H1 (cell line): ENCODE results near the gene TGFA. TPM values are rescaled to one million over a fixed set of nuclear protein-coding genes. Genes with fewer than 3 reads are reported as not detected.

ENCODE experiments used
- CTCF ChIA-PET: fragments of 300-600 bp; sonication (Branson Sonifier 250); formaldehyde crosslinking; loops from one replicate; lab custom pipeline; 2021; ENCODE audit not compliant: partially characterized antibody; lab: Charles Lee
- POLR2A ChIA-PET: fragments of 300-600 bp; sonication (Branson Sonifier 250); formaldehyde crosslinking; loops from one replicate; lab custom pipeline; 2021; ENCODE audit warnings: inconsistent platforms; ENCODE audit not compliant: partially characterized antibody; lab: Charles Lee
- DNase-seq, 2 experiments: peaks; one replicate each; pipeline versions ENCODE4 v3.0.0 to v3.0.0-alpha.2; 2010 to 2022; ENCODE audit warnings: low spot score in 2 of 2, low read depth in 1 of 2, mixed read lengths in 1 of 2
- FAIRE-seq: peaks from 2 replicates; lab custom pipeline; 2011; peaks lifted over from hg19 to GRCh38; lab: Jason Lieb, UNC
- H2AFZ ChIP-seq: 2 replicates; pipeline ENCODE4 v1.8.1; 2012; ENCODE audit warnings: low read length, inconsistent platforms
- H2AK5ac ChIP-seq: 2 replicates; pipeline ENCODE4 v1.6.1; 2013; ENCODE audit warnings: low read depth, low read length
- H2BK120ac ChIP-seq: replicated peaks from 2 replicates; pipeline ENCODE3; 2013; ENCODE audit warnings: low read depth, low read length, inconsistent platforms
- H2BK12ac ChIP-seq: 2 replicates; pipeline ENCODE4 v1.6.1; 2013; ENCODE audit warnings: low read depth, low read length
- H2BK15ac ChIP-seq: 2 replicates; pipeline ENCODE4 v1.6.1; 2013; ENCODE audit warnings: low read length
- H2BK20ac ChIP-seq: 2 replicates; pipeline ENCODE4 v1.6.1; 2013; ENCODE audit warnings: low read length
- H2BK5ac ChIP-seq: 2 replicates; pipeline ENCODE4 v1.6.1; 2013; ENCODE audit warnings: low read depth, low read length
- H3K14ac ChIP-seq: 2 replicates; pipeline ENCODE4 v1.6.1; 2013; ENCODE audit warnings: inconsistent platforms; ENCODE audit not compliant: insufficient read length
- H3K18ac ChIP-seq: 2 replicates; pipeline ENCODE4 v1.6.1; 2013; ENCODE audit warnings: low read length; ENCODE audit errors: extremely low read depth
- H3K23ac ChIP-seq: 2 replicates; pipeline ENCODE4 v1.6.1; 2013; ENCODE audit warnings: inconsistent platforms; ENCODE audit not compliant: insufficient read length
- H3K23me2 ChIP-seq: 2 replicates; pipeline ENCODE4 v1.6.1; 2013; ENCODE audit warnings: low read depth, low read length
- H3K27ac ChIP-seq: 2 replicates; pipeline ENCODE4 v1.6.1; 2011; ENCODE audit warnings: low read depth, low read length, inconsistent platforms
- H3K27me3 ChIP-seq, 4 experiments: replicated peaks in 1 of 4; 1 replicate in 1 of 4; 2 replicates in 3 of 4; pipeline versions ENCODE4 v1.6.1 to v1.8.1; 2011 to 2013; ENCODE audit warnings: low read length in 3 of 4, mild to moderate bottlenecking in 3 of 4, inconsistent platforms in 2 of 4, mixed read lengths in 2 of 4, moderate library complexity in 1 of 4; ENCODE audit not compliant: control insufficient read depth in 3 of 4, insufficient read depth in 3 of 4; ENCODE audit errors: extremely low read depth in 1 of 4
- H3K36me3 ChIP-seq, 4 experiments: 2 replicates each; pipeline versions ENCODE4 v1.6.1 to v1.8.1; 2011 to 2013; ENCODE audit warnings: mild to moderate bottlenecking in 4 of 4, low read length in 3 of 4, moderate library complexity in 2 of 4, control low read depth in 1 of 4, inconsistent platforms in 1 of 4; ENCODE audit not compliant: insufficient read depth in 4 of 4, control insufficient read depth in 2 of 4
- H3K4ac ChIP-seq: replicated peaks from 2 replicates; pipeline ENCODE3; 2013; ENCODE audit warnings: low read length, low read depth, mixed read lengths, inconsistent platforms; ENCODE audit not compliant: insufficient read length
- H3K4me1 ChIP-seq, 4 experiments: replicated peaks in 1 of 4; 1 replicate in 1 of 4; 2 replicates in 3 of 4; pipeline versions ENCODE4 v1.6.1 to v1.8.1; 2011 to 2013; ENCODE audit warnings: low read length in 3 of 4, inconsistent platforms in 2 of 4, mixed read lengths in 1 of 4; ENCODE audit not compliant: insufficient read depth in 4 of 4, control insufficient read depth in 3 of 4
- H3K4me2 ChIP-seq, 2 experiments: 2 replicates each; pipeline versions ENCODE4 v1.6.1 to v1.8.1; 2011 to 2013; ENCODE audit warnings: low read depth in 2 of 2, low read length in 2 of 2, control low read depth in 1 of 2, inconsistent platforms in 1 of 2, mild to moderate bottlenecking in 1 of 2; ENCODE audit not compliant: insufficient read depth in 1 of 2
- H3K4me3 ChIP-seq, 4 experiments: fragments of 200-600, 300-600 bp in 1 of 4; sonication (generic), shearing (Covaris generic), sonication (Bioruptor Twin) in 1 of 4; 2 replicates each; pipeline versions ENCODE4 v1.5.1 to v1.8.1; 2011 to 2016; ENCODE audit warnings: low read length in 4 of 4, low read depth in 3 of 4, control low read depth in 2 of 4, inconsistent platforms in 2 of 4, mild to moderate bottlenecking in 2 of 4, mixed read lengths in 1 of 4, moderate library complexity in 1 of 4; ENCODE audit not compliant: insufficient read depth in 2 of 4; ENCODE audit errors: extremely low read depth in 1 of 4
- H3K56ac ChIP-seq: replicated peaks from 2 replicates; pipeline ENCODE3; 2013; ENCODE audit warnings: low read depth, mild to moderate bottlenecking, mixed read lengths, low read length, inconsistent platforms; ENCODE audit not compliant: insufficient read length
- H3K79me1 ChIP-seq: 2 replicates; pipeline ENCODE4 v1.6.1; 2013; ENCODE audit warnings: low read depth, low read length, control low read depth
- H3K79me2 ChIP-seq, 2 experiments: 2 replicates each; pipeline versions ENCODE4 v1.6.1 to v1.8.1; 2012 to 2013; ENCODE audit warnings: low read length in 2 of 2, mild to moderate bottlenecking in 2 of 2, inconsistent platforms in 1 of 2; ENCODE audit not compliant: insufficient read depth in 2 of 2, control insufficient read depth in 1 of 2
- H3K9ac ChIP-seq, 4 experiments: replicated peaks in 1 of 4; 1 replicate in 1 of 4; 2 replicates in 3 of 4; pipeline versions ENCODE4 v1.6.1 to v1.8.1; 2011 to 2013; ENCODE audit warnings: low read depth in 3 of 4, low read length in 3 of 4, control low read depth in 2 of 4, mild to moderate bottlenecking in 2 of 4, moderate library complexity in 2 of 4, inconsistent platforms in 1 of 4; ENCODE audit errors: extremely low read depth in 1 of 4
- H3K9me3 ChIP-seq, 2 experiments: 2 replicates each; pipeline versions ENCODE4 v1.6.1 to v1.8.1; 2012 to 2013; ENCODE audit warnings: mild to moderate bottlenecking in 2 of 2, moderate library complexity in 2 of 2, control low read depth in 1 of 2, inconsistent platforms in 1 of 2, low read depth in 1 of 2, low read length in 1 of 2, mixed read lengths in 1 of 2; ENCODE audit not compliant: insufficient read depth in 2 of 2
- H4K20me1 ChIP-seq, 2 experiments: replicated peaks in 1 of 2; 2 replicates each; pipeline versions ENCODE3 to v1.8.1; 2011 to 2013; ENCODE audit warnings: inconsistent platforms in 2 of 2, low read length in 2 of 2, mild to moderate bottlenecking in 1 of 2; ENCODE audit not compliant: insufficient read depth in 2 of 2, control insufficient read depth in 1 of 2
- H4K5ac ChIP-seq: 2 replicates; pipeline ENCODE4 v1.6.1; 2013; ENCODE audit warnings: low read length, low read depth, mixed read lengths, inconsistent platforms; ENCODE audit not compliant: insufficient read length
- H4K8ac ChIP-seq: 2 replicates; pipeline ENCODE4 v1.8.0; 2013; ENCODE audit warnings: mild to moderate bottlenecking, moderate library complexity, low read length, inconsistent platforms; ENCODE audit not compliant: insufficient read depth; ENCODE audit errors: extremely low read depth
- H4K91ac ChIP-seq: replicated peaks from 2 replicates; pipeline ENCODE3; 2013; ENCODE audit warnings: low read length, mixed read lengths, inconsistent platforms; ENCODE audit not compliant: insufficient read length
- CBX8 ChIP-seq: fragments of 300-800, 300-1000 bp; sonication (generic); IDR thresholded peaks from 2 replicates; pipeline ENCODE4 v1.7.1; 2016; ENCODE audit warnings: low read depth, low read length, borderline replicate concordance
- CREB1 ChIP-seq: IDR thresholded peaks from 2 replicates; pipeline ENCODE4 v1.6.1; 2012; ENCODE audit warnings: inconsistent platforms
- FOSL1 ChIP-seq: IDR thresholded peaks from 2 replicates; pipeline ENCODE4 v1.6.1; 2011; ENCODE audit warnings: mild to moderate bottlenecking, low read depth, low read length, moderate library complexity; ENCODE audit not compliant: insufficient read depth
- NRF1 ChIP-seq: IDR thresholded peaks from 2 replicates; pipeline ENCODE4 v1.6.1; 2011; ENCODE audit warnings: mild to moderate bottlenecking, low read depth, low read length, improper control_type of control experiment
- RFX5 ChIP-seq: IDR thresholded peaks from 2 replicates; pipeline ENCODE4 v1.6.1; 2011; ENCODE audit warnings: low read depth, low read length, improper control_type of control experiment, borderline replicate concordance
- RXRA ChIP-seq: IDR thresholded peaks from 2 replicates; pipeline ENCODE4 v1.6.1; 2011; ENCODE audit warnings: low read depth, mild to moderate bottlenecking, low read length, moderate library complexity; ENCODE audit not compliant: insufficient read depth
- SP2 ChIP-seq: IDR thresholded peaks from 2 replicates; pipeline ENCODE4 v1.6.1; 2012; ENCODE audit warnings: mild to moderate bottlenecking, low read length, inconsistent platforms
- TBP ChIP-seq: IDR thresholded peaks from 2 replicates; pipeline ENCODE4 v1.6.1; 2011; ENCODE audit warnings: low read depth, low read length, improper control_type of control experiment
- TCF12 ChIP-seq: IDR thresholded peaks from 2 replicates; pipeline ENCODE4 v1.6.1; 2011; ENCODE audit warnings: low read depth, mild to moderate bottlenecking, low read length
- TEAD4 ChIP-seq: IDR thresholded peaks from 2 replicates; pipeline ENCODE4 v1.6.1; 2012; ENCODE audit warnings: low read depth, low read length, inconsistent platforms, mixed read lengths
- YY1 ChIP-seq: IDR thresholded peaks from 2 replicates; pipeline ENCODE4 v1.6.1; 2011; ENCODE audit warnings: low read depth, mild to moderate bottlenecking, low read length
- WGBS, 2 experiments: shearing (Covaris generic) in 1 of 2; methylation state at CpG; one replicate each; pipeline versions ENCODE4 v1.1.6 to v1.1.7; 2013 to 2015; ENCODE audit warnings: low lambda C conversion rate in 2 of 2, mixed read lengths in 2 of 2, inconsistent platforms in 1 of 2, low coverage in 1 of 2, missing lambda C conversion rate in 1 of 2; ENCODE audit not compliant: insufficient replicate concordance in 2 of 2, insufficient coverage in 1 of 2, insufficient read length in 1 of 2; ENCODE audit errors: extremely low coverage in 1 of 2, missing lambda C conversion rate in 1 of 2; 5-methylcytosine and 5-hydroxymethylcytosine counted together
- polyA plus RNA-seq, 7 experiments: library from polyadenylated mRNA; depleted of rRNA in 3 of 7; stranded (reverse) in 5 of 7; unstranded in 2 of 7; fragments of >200 nt in 5 of 7; fragments of 200-250 nt in 2 of 7; gene quantifications; 1 replicate in 5 of 7; 2 replicates in 1 of 7; 4 replicates in 1 of 7; pipeline versions ENCODE4 v1.2.1 to v1.2.3, GENCODE V29; 2011 to 2013; ENCODE audit warnings: missing spikeins in 2 of 7, mixed read lengths in 2 of 7
- total RNA-seq: library from RNA; stranded (reverse); fragmentation: NEBNext Ultra II Directional; extraction: Animal tissue kit (Norgen Biotek cat#: 25700); gene quantifications from 2 replicates; pipeline ENCODE4 v1.2.1, GENCODE V29; 2021
- TF ChIP-seq, protein P1 (sequence below), 3 experiments: IDR thresholded peaks; 1 replicate in 2 of 3; 2 replicates in 1 of 3; pipeline versions ENCODE4 v1.5.1 to v1.6.1; 2011; ENCODE audit warnings: low read length in 3 of 3, mild to moderate bottlenecking in 3 of 3, inconsistent platforms in 2 of 3, low read depth in 1 of 3, moderate library complexity in 1 of 3; ENCODE audit not compliant: insufficient read depth in 1 of 3; ENCODE audit errors: control extremely low read depth in 1 of 3

The TGFA gene
- total and polyA plus RNA-seq, 2 of the 8 experiments (the other 6 are each of a cell fraction or from before 2014, with no cell fraction given) = 1.8 to 3.7 TPM

DNA sequence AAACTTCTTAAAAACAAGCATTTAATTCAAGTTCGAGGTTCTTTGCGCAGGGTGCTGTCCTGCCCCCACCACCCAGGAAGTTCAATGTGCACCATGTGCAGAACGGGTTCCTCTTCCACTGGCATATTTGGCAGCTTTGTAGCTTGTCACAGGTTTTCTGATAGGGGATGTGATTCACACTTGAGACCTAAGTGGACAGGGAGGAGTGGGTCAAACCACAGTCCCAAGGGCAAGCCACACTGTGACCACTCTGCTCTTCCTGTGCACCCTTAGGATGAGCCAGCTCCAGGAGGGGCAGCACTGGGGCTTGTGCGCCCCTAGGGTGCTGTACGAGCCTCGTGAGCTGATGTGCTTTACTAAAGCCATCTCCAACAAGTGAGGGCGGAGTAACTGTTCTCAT lies 82.5 kb downstream of the TGFA start:
- H2AFZ ChIP-seq = no peak overlapping the region
- H2BK120ac ChIP-seq = no peak overlapping the region
- H3K4me2 ChIP-seq = no peak overlapping the region
- POLR2A ChIA-PET = no interaction called here
- H3K27me3 ChIP-seq = peaks cover 0 to 3% (median 0%) of the 10 kb centered on the region in 4 experiments; a peak in 1 of 7 replicates
- no peak overlapping the region for H3K56ac ChIP-seq
- H4K20me1 ChIP-seq = no peaks in the 10 kb centered on the region
- FAIRE-seq (no peak), DNase-seq (no peak)
- H2AK5ac ChIP-seq = no peak overlapping the region
- H3K79me2 ChIP-seq = no peaks in the 10 kb centered on the region
- H3K23me2 ChIP-seq = no peaks in the 10 kb centered on the region; the same call in 1 of the 2 replicates
- CTCF ChIA-PET = interaction anchor here (0.5 to 4.0 kb wide), 5 partner anchors 22 to 110 kb away, joined by 3 to 15 read pairs (median 4); no protein-coding TSS in a partner anchor
- no peak overlapping the region for H3K4me3 ChIP-seq
- H2BK5ac ChIP-seq = no peak overlapping the region
- no peak overlapping the region for H4K8ac ChIP-seq
- H3K23ac ChIP-seq = no peak overlapping the region
- no peaks in the 10 kb centered on the region for H3K36me3 ChIP-seq
- H3K9me3 ChIP-seq = no peaks in the 10 kb centered on the region
- no peak overlapping the region for H4K5ac ChIP-seq
- H3K18ac ChIP-seq = no peak overlapping the region
- H3K4me1 ChIP-seq = peaks cover 0 to 4% (median 0%) of the 10 kb centered on the region in 4 experiments; a peak in 2 of 7 replicates
- no peak overlapping the region for H3K4ac ChIP-seq
- no peak overlapping the region for H3K14ac ChIP-seq
- no peak overlapping the region for H3K9ac ChIP-seq
- H2BK15ac ChIP-seq = no peak overlapping the region
- H3K27ac ChIP-seq = no peak overlapping the region
- H2BK20ac ChIP-seq = no peak overlapping the region
- 86% methylated on average over 7 of the region's 7 CpGs; no CpG with 5 or more reads in 1 of the 2 experiments for WGBS, 2 experiments
- H4K91ac ChIP-seq = no peak overlapping the region
- no peaks in the 10 kb centered on the region for H3K79me1 ChIP-seq
- no peak overlapping the region for H2BK12ac ChIP-seq
- TF ChIP-seq RFX5 (no peak), NRF1 (no peak), YY1 (no peak), SP2 (no peak), CBX8 (no peak), CREB1 (no peak), TCF12 (no peak), TBP (no peak), FOSL1 (no peak), RXRA (no peak), TEAD4 (no peak)
- TF ChIP-seq, protein P1, sequence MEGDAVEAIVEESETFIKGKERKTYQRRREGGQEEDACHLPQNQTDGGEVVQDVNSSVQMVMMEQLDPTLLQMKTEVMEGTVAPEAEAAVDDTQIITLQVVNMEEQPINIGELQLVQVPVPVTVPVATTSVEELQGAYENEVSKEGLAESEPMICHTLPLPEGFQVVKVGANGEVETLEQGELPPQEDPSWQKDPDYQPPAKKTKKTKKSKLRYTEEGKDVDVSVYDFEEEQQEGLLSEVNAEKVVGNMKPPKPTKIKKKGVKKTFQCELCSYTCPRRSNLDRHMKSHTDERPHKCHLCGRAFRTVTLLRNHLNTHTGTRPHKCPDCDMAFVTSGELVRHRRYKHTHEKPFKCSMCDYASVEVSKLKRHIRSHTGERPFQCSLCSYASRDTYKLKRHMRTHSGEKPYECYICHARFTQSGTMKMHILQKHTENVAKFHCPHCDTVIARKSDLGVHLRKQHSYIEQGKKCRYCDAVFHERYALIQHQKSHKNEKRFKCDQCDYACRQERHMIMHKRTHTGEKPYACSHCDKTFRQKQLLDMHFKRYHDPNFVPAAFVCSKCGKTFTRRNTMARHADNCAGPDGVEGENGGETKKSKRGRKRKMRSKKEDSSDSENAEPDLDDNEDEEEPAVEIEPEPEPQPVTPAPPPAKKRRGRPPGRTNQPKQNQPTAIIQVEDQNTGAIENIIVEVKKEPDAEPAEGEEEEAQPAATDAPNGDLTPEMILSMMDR (IDR thresholded peaks at IDR 0.05; ENCODE audit: control extremely low read depth in 1 of 3, insufficient read depth in 1 of 3, low read depth in 1 of 3, low read length in 3 of 3) = no peak
